Kidney (tissue), 14 donors: ENCODE data around the gene L3MBTL4. TPM values are rescaled to one million over a fixed set of nuclear protein-coding genes. Genes with fewer than 3 reads are reported as not detected.

Source experiments
- DNase-seq, 5 donors: peaks; one replicate each; pipeline ENCODE4 v3.0.0-alpha.2; 2013 to 2020
- FAIRE-seq: peaks from 2 replicates; lab custom pipeline; 2012; peaks lifted over from hg19 to GRCh38; lab: Jason Lieb, UNC
- H3K27ac ChIP-seq, 2 donors: one replicate each; pipeline ENCODE4 v1.7.0; 2013; ENCODE audit warnings: low read depth in 2 of 2, low read length in 2 of 2, inconsistent platforms in 1 of 2
- H3K27me3 ChIP-seq: one replicate; pipeline ENCODE4 v1.7.1; 2013; ENCODE audit warnings: low read length, inconsistent platforms; ENCODE audit not compliant: control insufficient read depth, insufficient read depth
- H3K36me3 ChIP-seq, 3 donors: one replicate each; pipeline versions ENCODE4 v1.7.0 to v1.7.1; 2013; ENCODE audit warnings: low read length in 3 of 3, control low read depth in 1 of 3, inconsistent platforms in 1 of 3; ENCODE audit not compliant: insufficient read depth in 3 of 3, control insufficient read depth in 2 of 3
- H3K4me1 ChIP-seq, 3 donors: one replicate each; pipeline versions ENCODE4 v1.7.0 to v1.7.1; 2013; ENCODE audit warnings: low read length in 3 of 3, inconsistent platforms in 1 of 3, low read depth in 1 of 3; ENCODE audit not compliant: control insufficient read depth in 2 of 3, insufficient read depth in 2 of 3
- H3K4me3 ChIP-seq, 3 donors: one replicate each; pipeline versions ENCODE4 v1.7.0 to v1.8.1; 2013; ENCODE audit warnings: low read length in 3 of 3, control low read depth in 1 of 3, inconsistent platforms in 1 of 3
- H3K9ac ChIP-seq, 3 donors: one replicate each; pipeline versions ENCODE4 v1.7.0 to v1.7.1; 2013; ENCODE audit warnings: low read length in 3 of 3, control low read depth in 1 of 3, inconsistent platforms in 1 of 3
- H3K9me3 ChIP-seq, 3 donors: one replicate each; pipeline versions ENCODE4 v1.7.0 to v1.7.1; 2013; ENCODE audit warnings: low read length in 3 of 3, control low read depth in 1 of 3, inconsistent platforms in 1 of 3; ENCODE audit not compliant: control insufficient read depth in 2 of 3, insufficient read depth in 1 of 3
- intact Hi-C: fragments of 100-400 bp; cut with DNase I; formaldehyde crosslinking; loops from one replicate; pipeline ENCODE4 v1.11.1; 2022
- polyA plus RNA-seq: library from polyadenylated mRNA; stranded (reverse); fragments of 350-450 nt; fragmentation: Illumina TruSeq; extraction: RNeasy Lipid Tissue Mini Kit (QIAGEN cat#74804); gene quantifications from one replicate; pipeline ENCODE4 v1.2.3, GENCODE V29; 2014; ENCODE audit warnings: low read depth, low replicate concordance; ENCODE audit not compliant: insufficient read depth
- total RNA-seq: library from RNA; stranded (reverse); fragmentation: NEBNext Ultra II Directional; extraction: Animal tissue kit (Norgen Biotek cat#: 25700); gene quantifications from one replicate; pipeline ENCODE4 v1.2.1, GENCODE V29; 2021
- TF ChIP-seq, protein P1 (sequence below): IDR thresholded peaks from 3 replicates; pipeline ENCODE4 v1.5.1; 2012; ENCODE audit warnings: mild to moderate bottlenecking, moderate library complexity, borderline replicate concordance; ENCODE audit not compliant: insufficient read depth; ENCODE audit errors: extremely low read depth
- donor health status: control.
- donor health status: control.
- donor health status: control.
- donor health status: control.
- donor health status: control.
- donor health status: DM: yes; HTN: yes; CAD: no.
- donor health status: Normal renal cell carcinoma (clear cell type).

Gene L3MBTL4
- total and polyA plus RNA-seq, 2 donors from 2014 or later, result 3.9 to 15.2 TPM

DNA sequence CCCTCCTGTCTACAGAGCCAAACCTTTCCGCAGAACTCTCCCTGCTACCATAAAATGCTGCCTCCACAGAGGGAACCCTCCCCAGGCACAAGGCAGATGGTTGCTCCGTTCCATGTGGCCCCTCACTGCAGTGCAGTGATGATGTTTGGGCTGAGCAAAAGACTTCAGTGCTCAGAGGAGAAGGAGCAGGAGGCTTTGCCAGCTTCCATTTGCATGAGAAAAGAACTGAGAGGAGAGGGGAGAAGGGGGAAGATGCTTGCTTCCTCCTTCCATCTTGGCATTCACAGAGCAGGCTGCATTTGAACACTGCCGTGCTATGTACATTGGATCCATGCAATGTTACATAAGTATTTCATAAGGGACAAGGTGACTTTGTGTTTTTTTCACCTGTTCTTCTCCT, 472.8 kb downstream of the L3MBTL4 start:
- H3K36me3 ChIP-seq, result no peaks in the 10 kb centered on the region
- intact Hi-C loops, result no loop called here
- H3K27ac ChIP-seq, result no peak overlapping the region
- no peak overlapping the region for H3K9ac ChIP-seq
- TF ChIP-seq, protein P1, sequence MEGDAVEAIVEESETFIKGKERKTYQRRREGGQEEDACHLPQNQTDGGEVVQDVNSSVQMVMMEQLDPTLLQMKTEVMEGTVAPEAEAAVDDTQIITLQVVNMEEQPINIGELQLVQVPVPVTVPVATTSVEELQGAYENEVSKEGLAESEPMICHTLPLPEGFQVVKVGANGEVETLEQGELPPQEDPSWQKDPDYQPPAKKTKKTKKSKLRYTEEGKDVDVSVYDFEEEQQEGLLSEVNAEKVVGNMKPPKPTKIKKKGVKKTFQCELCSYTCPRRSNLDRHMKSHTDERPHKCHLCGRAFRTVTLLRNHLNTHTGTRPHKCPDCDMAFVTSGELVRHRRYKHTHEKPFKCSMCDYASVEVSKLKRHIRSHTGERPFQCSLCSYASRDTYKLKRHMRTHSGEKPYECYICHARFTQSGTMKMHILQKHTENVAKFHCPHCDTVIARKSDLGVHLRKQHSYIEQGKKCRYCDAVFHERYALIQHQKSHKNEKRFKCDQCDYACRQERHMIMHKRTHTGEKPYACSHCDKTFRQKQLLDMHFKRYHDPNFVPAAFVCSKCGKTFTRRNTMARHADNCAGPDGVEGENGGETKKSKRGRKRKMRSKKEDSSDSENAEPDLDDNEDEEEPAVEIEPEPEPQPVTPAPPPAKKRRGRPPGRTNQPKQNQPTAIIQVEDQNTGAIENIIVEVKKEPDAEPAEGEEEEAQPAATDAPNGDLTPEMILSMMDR, result no peak
- H3K4me1 ChIP-seq, result no peaks in the 10 kb centered on the region
- no peaks in the 10 kb centered on the region for H3K27me3 ChIP-seq
- H3K4me3 ChIP-seq, result no peak overlapping the region
- no peak for DNase-seq
- H3K9me3 ChIP-seq, result no peaks in the 10 kb centered on the region
- no peak for FAIRE-seq

DNA sequence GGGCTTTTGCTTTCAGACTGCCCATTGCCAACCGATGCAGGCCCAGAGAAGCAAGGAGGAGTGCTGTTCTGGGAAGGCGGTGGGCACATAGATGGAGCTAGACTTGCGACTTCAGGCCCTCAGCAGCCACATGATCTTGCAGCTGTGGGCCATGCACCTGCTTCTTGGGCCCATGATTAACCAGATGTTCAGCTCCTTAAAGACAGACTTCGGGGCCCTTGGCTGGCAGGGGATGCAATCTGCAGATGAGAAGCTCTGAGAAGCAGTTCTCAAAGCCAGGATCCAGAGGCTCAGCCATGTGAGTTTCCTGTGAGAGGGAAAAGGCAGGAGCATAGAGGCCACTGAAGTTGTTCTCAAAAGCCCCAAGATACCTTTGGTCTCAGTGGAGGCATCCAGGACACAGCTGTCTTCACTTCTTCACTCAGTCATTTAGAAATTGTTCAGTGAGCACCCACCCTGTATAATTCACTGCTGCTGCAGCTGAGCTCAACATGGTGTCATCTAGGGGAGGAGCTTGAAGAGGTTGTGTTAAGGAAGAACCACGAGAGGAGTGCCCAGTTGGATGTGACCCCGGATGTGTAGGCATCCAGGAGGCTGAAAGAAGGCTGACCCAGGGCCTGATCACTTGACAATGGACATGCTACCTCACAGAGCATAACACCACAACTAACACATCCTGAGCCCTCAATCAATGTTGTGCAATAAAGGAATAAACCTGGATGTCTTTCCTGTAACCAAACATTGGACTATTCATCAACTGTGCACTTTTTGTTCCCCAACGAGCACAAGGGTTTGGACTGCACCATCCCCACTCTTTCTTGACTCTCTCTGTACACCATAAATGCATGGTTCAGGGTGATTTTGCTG, 474.7 kb downstream of the L3MBTL4 start:
- Histone ChIP-seq H3K9ac (no peak overlapping the region), H3K4me3 (no peak overlapping the region), H3K36me3 (no peaks in the 10 kb centered on the region), H3K4me1 (no peaks in the 10 kb centered on the region), H3K27ac (no peak overlapping the region), H3K9me3 (no peaks in the 10 kb centered on the region), H3K27me3 (no peaks in the 10 kb centered on the region)
- no peak for FAIRE-seq
- TF ChIP-seq, protein P1, result no peak
- intact Hi-C loops, result no loop called here
- no peak for DNase-seq

GRCh38 chr18:5937795-5938194, 476.9 kb downstream of the L3MBTL4 start:
- Histone ChIP-seq H3K4me1 (no peaks in the 10 kb centered on the region), H3K9me3 (no peaks in the 10 kb centered on the region), H3K36me3 (no peaks in the 10 kb centered on the region), H3K4me3 (no peak overlapping the region), H3K9ac (no peak overlapping the region), H3K27me3 (no peaks in the 10 kb centered on the region), H3K27ac (no peak overlapping the region)
- FAIRE-seq (no peak), DNase-seq (no peak)
- TF ChIP-seq, protein P1, result no peak
- intact Hi-C loops, result no loop called here

GRCh38 chr18:5937121-5937520, 477.6 kb downstream of the L3MBTL4 start:
- Histone ChIP-seq H3K9ac (no peak overlapping the region), H3K9me3 (no peaks in the 10 kb centered on the region), H3K27me3 (no peaks in the 10 kb centered on the region), H3K36me3 (no peaks in the 10 kb centered on the region), H3K27ac (no peak overlapping the region), H3K4me1 (no peaks in the 10 kb centered on the region), H3K4me3 (no peak overlapping the region)
- TF ChIP-seq, protein P1, result no peak
- DNase-seq, result no peak
- no peak for FAIRE-seq
- intact Hi-C loops, result no loop called here
